NT2/D1 (cell line): ENCODE data around the gene CHCHD4.

Experiments used
- SUZ12 ChIP-seq: IDR thresholded peaks from 2 replicates; pipeline ENCODE4 v1.6.1; 2011; ENCODE audit not compliant: insufficient read length, insufficient read depth; ENCODE audit errors: extremely low read depth
- YY1 ChIP-seq: IDR thresholded peaks from 2 replicates; pipeline ENCODE4 v1.6.1; 2011; ENCODE audit not compliant: insufficient read length, insufficient read depth
- ZNF274 ChIP-seq: IDR thresholded peaks from 2 replicates; pipeline ENCODE4 v1.6.1; 2011; ENCODE audit warnings: mild to moderate bottlenecking, low read depth, low read length

DNA sequence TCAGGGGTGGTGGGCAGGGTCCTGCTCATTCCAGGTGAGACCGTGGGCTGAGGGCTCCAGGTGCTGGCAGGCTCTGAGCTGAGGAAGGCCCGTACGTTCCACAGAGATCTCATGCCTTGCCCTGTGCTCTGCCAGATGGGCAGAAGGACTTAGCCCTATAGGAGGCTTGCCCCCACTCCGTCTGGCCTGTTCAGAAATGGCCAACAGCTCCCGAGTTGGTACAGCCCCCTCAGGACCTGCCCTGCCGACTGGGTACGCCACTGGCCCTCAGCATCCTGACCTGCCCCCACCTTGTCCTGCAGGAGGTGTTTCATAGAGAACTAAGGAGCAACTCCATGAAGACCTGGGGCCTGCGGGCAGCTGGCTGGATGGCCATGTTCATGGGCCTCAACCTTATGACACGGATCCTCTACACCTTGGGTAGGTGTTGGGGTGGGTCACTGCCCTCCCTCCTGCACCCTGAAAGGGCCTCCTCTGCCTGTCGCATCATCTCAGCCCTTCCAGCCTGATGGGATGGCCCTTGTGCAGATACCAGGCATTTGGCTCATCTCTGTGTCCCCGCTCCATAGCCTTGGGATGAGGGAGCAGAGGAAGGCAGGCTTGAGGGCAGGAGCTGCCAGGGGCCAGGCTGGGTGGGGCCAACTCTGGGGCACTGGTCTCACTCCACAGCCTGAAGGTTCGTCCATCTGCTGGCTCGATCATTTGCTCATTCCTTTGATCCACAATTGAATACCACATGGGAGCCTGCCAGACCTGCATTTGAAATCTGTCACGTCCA lies 14.4 kb upstream of the CHCHD4 start:
- TF ChIP-seq ZNF274 (no peak), SUZ12 (no peak), YY1 (no peak)
